Ovary (tissue), 3 donors: Measurements from ENCODE around the gene C4B.
"Not testable (repeated sequence)": the region's sequence is repeated elsewhere in the genome, so short reads cannot be mapped to it uniquely, and the experiment has no call there.

ENCODE experiments used
- CTCF ChIP-seq, 3 donors: fragments of 450-650 bp in 2 of 3; fragments of 200-600 bp in 1 of 3; IDR thresholded peaks; one replicate each; pipeline versions ENCODE4 v1.5.1 to v1.8.0; 2016 to 2022; ENCODE audit warnings: antibody characterized with exemption in 3 of 3, mild to moderate bottlenecking in 1 of 3
- POLR2A ChIP-seq: fragments of 450-650 bp; IDR thresholded peaks from one replicate; pipeline ENCODE4 v1.6.1; 2017; ENCODE audit warnings: antibody characterized with exemption, mild to moderate bottlenecking, moderate library complexity
- donor health status: DM: no; HTN: no; CAD: no.

DNA sequence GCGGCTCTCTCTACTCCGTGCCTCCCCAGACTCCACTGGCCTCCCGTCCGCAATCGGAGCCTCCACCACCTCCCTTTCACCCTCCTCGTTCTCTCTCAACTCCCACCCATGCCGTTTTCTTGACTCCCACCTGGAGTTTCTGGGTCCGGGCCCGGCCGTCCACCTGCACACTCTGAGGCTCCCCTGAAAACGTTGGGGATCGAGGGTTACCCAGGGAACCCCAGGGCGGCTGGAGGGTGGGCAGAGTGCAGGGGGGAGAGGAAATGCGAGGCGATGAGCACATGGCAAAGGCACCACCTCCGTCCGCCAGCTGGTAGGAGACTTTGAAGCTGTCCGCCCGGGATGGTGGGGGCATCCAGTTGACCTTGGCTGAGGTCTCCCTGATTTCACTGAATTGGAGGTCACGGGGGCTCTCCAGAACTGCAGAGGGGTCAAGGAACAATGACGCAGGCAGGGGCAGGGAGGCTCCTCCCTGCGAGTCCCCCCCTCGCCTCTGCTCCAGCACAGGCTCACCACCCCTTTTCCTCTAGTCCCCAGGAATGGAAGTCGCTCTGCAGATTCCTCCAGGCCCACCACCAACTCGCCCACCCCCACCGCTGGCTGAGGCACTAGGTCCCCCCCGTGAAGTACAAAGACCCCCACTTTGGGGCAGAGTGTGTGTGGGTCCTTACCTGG is 3.6 kb upstream of the C4B start:
- TF ChIP-seq CTCF (IDR thresholded peaks at IDR 0.05); POLR2A: not testable (repeated sequence)
